Measurements from ENCODE around the gene PRR4.

Gene PRR4

GRCh38 chr12:10884086-10884725, 34.9 kb upstream of the PRR4 start, which contains the start of gene PRH1:
Gene PRH1 (minus strand): TSS chr12:10884255. CDS start chr12:10884217, 38 bp downstream.
- no peaks in the 10 kb centered on the region for H3K36me3 ChIP-seq (ENCODE audit: control insufficient read depth in 2 of 2, insufficient read depth in 1 of 2, low read length in 2 of 2)
- H3K4me3 ChIP-seq (ENCODE audit: low read depth, low read length), result no peak within 1 kb of the TSS
- CTCF ChIA-PET, result no interaction called here
- POLR2A ChIA-PET, result no interaction called here
- H3K9me3 ChIP-seq (ENCODE audit: control insufficient read depth, insufficient read depth, low read depth, low read length), result no peaks in the 10 kb centered on the region
- no peaks in the 10 kb centered on the region for H3K4me1 ChIP-seq (ENCODE audit: control insufficient read depth, insufficient read depth, low read length)
- TF ChIP-seq ZNF654 (tag by site-specific recombination; IDR thresholded peaks at IDR 0.05; ENCODE audit: low read depth) (no peak), KLF7 (tag by site-specific recombination; IDR thresholded peaks at IDR 0.05; ENCODE audit: borderline replicate concordance) (no peak), ZNF549 (tag by site-specific recombination; IDR thresholded peaks at IDR 0.05) (no peak)
- no peak within 1 kb of the TSS for H3K27ac ChIP-seq (ENCODE audit: extremely low read depth, low read depth, low read length)

GRCh38 chr12:10873378-10873777, 24.1 kb upstream of the PRR4 start:
- ChIA-PET POLR2A (no interaction called here), CTCF (no interaction called here)
- Histone ChIP-seq H3K27ac (ENCODE audit: extremely low read depth, low read depth, low read length) (no peak overlapping the region), H3K4me1 (ENCODE audit: control insufficient read depth, insufficient read depth, low read length) (no peaks in the 10 kb centered on the region), H3K4me3 (ENCODE audit: low read depth, low read length) (no peak overlapping the region), H3K9me3 (ENCODE audit: control insufficient read depth, insufficient read depth, low read depth, low read length) (no peaks in the 10 kb centered on the region), H3K36me3 (ENCODE audit: control insufficient read depth in 2 of 2, insufficient read depth in 1 of 2, low read length in 2 of 2) (peaks cover 0 to 6% of the 10 kb centered on the region in 2 experiments; a peak in 2 of 3 replicates)
- TF ChIP-seq REPIN1 (tag by site-specific recombination; IDR thresholded peaks at IDR 0.05; ENCODE audit: low read depth), result no peak
- TF ChIP-seq, protein P1, sequence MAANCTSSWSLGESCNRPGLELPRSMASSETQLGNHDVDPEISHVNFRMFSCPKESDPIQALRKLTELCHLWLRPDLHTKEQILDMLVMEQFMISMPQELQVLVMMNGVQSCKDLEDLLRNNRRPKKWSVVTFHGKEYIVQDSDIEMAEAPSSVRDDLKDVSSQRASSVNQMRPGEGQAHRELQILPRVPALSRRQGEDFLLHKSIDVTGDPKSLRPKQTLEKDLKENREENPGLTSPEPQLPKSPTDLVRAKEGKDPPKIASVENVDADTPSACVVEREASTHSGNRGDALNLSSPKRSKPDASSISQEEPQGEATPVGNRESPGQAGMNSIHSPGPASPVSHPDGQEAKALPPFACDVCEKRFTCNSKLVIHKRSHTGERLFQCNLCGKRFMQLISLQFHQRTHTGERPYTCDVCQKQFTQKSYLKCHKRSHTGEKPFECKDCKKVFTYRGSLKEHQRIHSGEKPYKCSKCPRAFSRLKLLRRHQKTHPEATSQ (tag by site-specific recombination; IDR thresholded peaks at IDR 0.05), result no peak

DNA sequence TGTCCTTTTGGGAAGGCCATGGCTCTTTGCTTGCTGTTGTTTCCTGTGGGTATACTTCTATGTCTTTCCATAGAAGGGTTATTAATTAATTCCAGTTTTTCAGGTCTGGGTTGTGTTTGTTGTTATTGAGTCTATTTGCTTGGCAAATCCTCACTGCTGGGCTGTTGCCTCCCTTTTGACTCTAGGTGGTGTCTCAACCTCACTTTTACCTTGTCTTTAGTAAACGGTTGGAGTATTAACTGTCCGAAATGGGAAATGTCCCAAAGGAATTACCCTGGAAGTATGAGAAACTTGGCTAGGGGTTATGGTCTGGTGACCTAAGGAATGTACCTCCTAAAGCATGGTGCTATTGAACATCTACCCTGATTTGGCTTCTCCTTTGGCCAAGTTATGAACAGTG, 18.1 kb upstream of the PRR4 start:
- TF ChIP-seq TCF7L2 (IDR thresholded peaks at IDR 0.05; ENCODE audit: borderline replicate concordance, low read depth, low read length) (no peak), ZNF549 (tag by site-specific recombination; IDR thresholded peaks at IDR 0.05) (no peak), SP7 (tag by site-specific recombination; IDR thresholded peaks at IDR 0.05) (no peak), PBX3 (CRISPR knock-in tag; IDR thresholded peaks at IDR 0.05) (no peak), AEBP2 (tag by site-specific recombination; IDR thresholded peaks at IDR 0.05; ENCODE audit: borderline replicate concordance) (no peak), ZNF677 (tag by site-specific recombination; IDR thresholded peaks at IDR 0.05) (no peak), ZNF768 (tag by site-specific recombination; IDR thresholded peaks at IDR 0.05) (no peak)
- CTCF ChIA-PET, result no interaction called here
- Histone ChIP-seq H3K27ac (ENCODE audit: extremely low read depth, low read depth, low read length) (no peak overlapping the region), H3K36me3 (ENCODE audit: control insufficient read depth in 2 of 2, insufficient read depth in 1 of 2, low read length in 2 of 2) (no peaks in the 10 kb centered on the region), H3K4me1 (ENCODE audit: control insufficient read depth, insufficient read depth, low read length) (no peaks in the 10 kb centered on the region), H3K4me3 (ENCODE audit: low read depth, low read length) (no peak overlapping the region), H3K9me3 (ENCODE audit: control insufficient read depth, insufficient read depth, low read depth, low read length) (no peaks in the 10 kb centered on the region)
- POLR2A ChIA-PET, result no interaction called here

GRCh38 chr12:10863512-10864218, 14.4 kb upstream of the PRR4 start:
- ChIA-PET CTCF (interaction anchor here (0.5 kb wide), 1 partner anchor 48 kb away, joined by 4 read pairs; no protein-coding TSS in a partner anchor), POLR2A (no interaction called here)
- Histone ChIP-seq H3K4me1 (ENCODE audit: control insufficient read depth, insufficient read depth, low read length) (no peaks in the 10 kb centered on the region), H3K36me3 (ENCODE audit: control insufficient read depth in 2 of 2, insufficient read depth in 1 of 2, low read length in 2 of 2) (peaks cover 0 to 2% of the 10 kb centered on the region in 2 experiments; a peak in 1 of 3 replicates), H3K4me3 (ENCODE audit: low read depth, low read length) (no peak overlapping the region), H3K27ac (ENCODE audit: extremely low read depth, low read depth, low read length) (no peak overlapping the region), H3K9me3 (ENCODE audit: control insufficient read depth, insufficient read depth, low read depth, low read length) (no peaks in the 10 kb centered on the region)
- TF ChIP-seq SP2 (tag by site-specific recombination; IDR thresholded peaks at IDR 0.05), result no peak
- no peak for TF ChIP-seq HOXC10 (CRISPR knock-in tag; IDR thresholded peaks at IDR 0.05)
- no peak for TF ChIP-seq ZSCAN16 (tag by site-specific recombination; IDR thresholded peaks at IDR 0.05)
- TF ChIP-seq ZNF571 (tag by site-specific recombination; IDR thresholded peaks at IDR 0.05), result no peak
- no peak for TF ChIP-seq ZNF48 (tag by site-specific recombination; IDR thresholded peaks at IDR 0.05)
- TF ChIP-seq SCRT1 (tag by site-specific recombination; IDR thresholded peaks at IDR 0.05; ENCODE audit: borderline replicate concordance), result no peak
- no peak for TF ChIP-seq ZNF514 (tag by site-specific recombination; IDR thresholded peaks at IDR 0.05)

Measured in HEK293 (cell line).